NCI-H748 (cell line): Measurements from ENCODE around the gene TEKT5.
"Not testable (repeated sequence)": the region's sequence is repeated elsewhere in the genome, so short reads cannot be mapped to it uniquely, and the experiment has no call there.

ENCODE experiments used
- DNase-seq: peaks from one replicate; lab custom pipeline; 2025; ENCODE audit not compliant: unreplicated experiment; lab: John Stamatoyannopoulos, UW

The TEKT5 gene

DNA sequence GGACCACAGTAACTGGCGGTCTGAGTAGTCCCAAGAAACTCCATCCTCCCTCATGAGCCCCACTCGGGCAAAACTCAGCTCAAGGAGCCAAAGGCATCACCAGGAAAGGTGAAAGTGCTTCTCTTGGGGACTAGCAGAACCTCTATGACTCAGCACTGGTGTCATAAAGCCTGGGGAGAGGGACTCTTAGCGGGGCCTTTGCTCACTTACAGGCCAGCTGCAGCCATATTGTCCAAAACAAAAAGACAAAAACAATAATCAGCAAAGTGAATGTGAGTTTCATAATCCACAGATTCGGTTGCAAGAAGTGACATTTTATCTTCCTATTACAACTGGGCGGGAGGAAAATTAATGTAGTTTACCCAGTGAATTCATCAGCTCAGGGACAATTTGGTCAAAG, at the start of gene TEKT5:
TSS of gene TEKT5 (minus strand) at position 101 of the 400 bp plus-strand sequence. CDS start at position 44, 57 bp downstream.
- no peak for DNase-seq

DNA sequence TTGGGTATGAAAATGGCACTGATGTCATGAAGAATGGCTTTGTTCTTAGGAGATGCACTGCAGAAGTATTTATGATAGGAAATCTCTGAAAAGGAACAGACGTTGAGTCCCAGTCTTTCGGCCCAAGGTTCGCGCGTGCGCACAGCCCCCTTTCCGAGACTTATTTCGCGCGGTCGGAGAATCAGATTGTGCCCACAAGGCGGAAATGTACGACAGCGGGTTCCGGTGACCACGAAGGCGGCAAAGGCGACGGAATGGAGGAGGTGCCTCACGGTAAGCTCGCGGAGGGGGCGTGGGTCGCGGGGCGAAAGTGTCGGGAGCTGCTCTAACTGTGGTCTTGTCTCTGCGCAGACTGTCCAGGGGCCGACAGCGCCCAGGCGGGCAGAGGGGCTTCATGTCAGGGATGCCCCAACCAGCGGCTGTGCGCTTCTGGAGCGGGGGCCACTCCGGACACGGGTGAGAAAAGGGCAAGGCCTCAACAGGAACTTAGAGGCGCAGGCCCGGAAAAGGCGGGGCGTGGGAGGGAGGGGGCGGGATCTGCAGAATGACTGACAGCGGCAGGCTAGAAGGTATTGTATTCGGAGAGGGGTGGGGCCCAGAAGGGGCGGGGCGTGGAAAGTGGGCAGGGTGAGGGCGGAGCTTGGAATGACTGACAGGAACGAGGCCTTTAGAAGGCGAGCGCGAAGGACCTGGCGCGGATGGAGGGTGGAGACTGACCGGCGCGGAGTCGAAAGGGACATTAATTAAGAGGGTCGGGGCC, 49.1 kb upstream of the TEKT5 start, which contains the start of gene NUBP1:
TSS of gene NUBP1 (plus strand) at position 233 of the 760 bp plus-strand sequence. CDS start at position 255, 22 bp downstream.
- peak; percentile 90 for DNase-seq

DNA sequence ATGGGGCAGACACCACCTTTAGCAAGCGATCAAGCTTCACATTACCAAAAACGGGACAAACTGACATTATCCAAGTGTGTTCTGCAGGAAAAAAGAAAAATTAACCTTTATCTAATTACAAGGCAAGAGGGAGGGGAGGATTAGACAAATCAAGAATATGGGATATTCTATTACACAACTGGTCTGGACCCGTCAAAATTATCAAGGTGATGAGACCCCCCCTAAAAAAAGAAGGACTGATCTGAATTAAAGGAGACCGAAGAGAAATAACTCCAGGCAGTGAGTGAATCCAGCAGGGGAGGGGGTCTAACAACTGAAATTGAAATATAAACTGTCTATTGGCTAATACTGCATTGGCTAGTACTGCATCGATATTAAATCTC, 48.5 kb upstream of the TEKT5 start:
- no peak for DNase-seq

DNA sequence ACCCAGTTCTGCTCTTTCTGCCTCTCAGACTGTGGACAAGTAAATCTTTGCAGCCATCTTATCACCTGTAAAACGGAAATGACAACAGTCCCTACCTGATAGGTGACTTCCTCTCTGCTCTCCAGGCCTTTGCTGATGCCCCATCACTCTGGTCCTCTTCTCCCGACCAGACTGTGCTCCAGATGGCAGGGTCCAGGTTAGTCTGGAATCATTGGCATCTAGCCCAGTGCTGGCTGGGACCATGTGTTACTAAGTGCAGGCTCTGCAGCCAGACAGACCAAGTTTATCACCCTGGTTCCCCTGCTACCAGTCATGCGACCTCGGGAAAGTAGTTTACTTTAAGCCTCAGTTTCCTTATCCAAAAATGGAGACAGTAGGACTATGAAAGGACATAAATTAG, 47.1 kb upstream of the TEKT5 start:
- no peak for DNase-seq

DNA sequence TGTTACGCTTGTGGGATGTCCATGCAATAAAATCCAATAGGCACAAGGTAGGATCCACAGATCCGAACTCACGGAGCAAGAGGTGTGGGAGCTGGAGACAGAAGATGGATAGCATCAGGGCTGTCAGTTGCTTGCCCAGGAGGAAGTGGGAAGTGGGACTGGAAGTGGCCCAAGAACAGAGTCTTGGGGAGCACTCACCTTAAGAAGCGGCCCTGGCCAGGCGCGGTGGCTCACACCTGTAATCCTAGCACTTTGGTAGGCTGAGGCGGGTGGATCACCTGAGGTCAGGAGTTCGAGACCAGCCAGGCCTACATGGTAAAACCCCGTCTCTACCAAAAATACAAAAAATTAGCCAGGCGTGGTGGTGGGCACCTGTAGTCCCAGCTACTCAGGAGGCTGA, 46.5 kb upstream of the TEKT5 start:
- DNase-seq, result not testable (repeated sequence)

DNA sequence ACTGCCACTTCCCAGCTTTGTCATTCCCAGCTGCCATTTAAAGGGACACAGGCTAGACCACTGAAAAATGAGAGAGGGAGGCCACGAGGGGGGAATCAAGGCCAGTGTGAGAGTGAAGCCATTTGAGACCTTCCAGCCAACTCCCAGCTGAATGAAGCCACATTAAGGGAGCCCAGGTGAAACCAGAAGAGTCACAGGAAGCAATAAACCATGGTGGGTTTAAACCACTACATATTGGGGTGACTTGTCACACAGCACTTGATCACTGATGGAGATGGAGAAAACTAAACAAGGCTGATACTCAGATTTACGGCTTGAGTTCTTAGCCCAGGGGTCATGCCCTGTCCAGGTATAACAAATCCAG, 46.1 kb upstream of the TEKT5 start:
- no peak for DNase-seq

DNA sequence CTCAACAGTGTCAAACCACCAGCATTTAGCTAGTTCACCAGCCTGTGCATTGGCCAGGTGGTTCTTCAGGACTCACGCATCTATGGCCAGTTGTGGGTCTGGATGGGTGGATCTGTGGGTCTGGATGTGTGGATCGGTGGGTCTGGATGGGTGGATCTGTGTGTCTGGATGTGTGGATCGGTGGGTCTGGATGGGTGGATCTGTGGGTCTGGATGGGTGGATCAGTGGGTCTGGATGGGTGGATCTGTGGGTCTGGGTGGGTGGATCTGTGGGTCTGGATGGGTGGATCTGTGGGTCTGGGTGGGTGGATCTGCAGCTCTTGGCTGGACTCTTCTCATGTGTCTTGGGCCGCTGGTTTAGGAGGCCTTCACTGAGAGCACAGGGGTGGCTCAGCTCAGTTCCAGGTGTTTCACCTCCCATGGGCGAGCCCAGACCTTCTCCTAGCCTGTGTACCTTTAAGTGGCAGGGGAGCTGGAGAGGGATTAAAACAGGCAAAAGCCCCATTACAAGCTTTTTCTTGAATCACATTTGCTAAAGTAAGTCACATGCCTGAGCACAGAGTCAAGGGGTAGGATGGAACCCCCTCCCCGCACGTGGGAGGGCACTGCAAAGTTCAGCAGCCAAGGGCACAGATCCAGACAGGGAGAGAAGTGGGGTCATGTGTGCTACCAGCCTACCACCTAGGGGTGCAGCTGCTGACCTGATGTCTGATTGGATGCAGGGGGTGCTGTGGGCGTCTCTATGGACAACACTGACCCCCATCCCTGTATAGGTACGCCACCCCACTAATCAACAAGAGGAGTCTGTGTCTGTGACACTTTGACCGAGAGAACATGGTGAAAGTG, 45.5 kb upstream of the TEKT5 start:
- DNase-seq, result no peak

DNA sequence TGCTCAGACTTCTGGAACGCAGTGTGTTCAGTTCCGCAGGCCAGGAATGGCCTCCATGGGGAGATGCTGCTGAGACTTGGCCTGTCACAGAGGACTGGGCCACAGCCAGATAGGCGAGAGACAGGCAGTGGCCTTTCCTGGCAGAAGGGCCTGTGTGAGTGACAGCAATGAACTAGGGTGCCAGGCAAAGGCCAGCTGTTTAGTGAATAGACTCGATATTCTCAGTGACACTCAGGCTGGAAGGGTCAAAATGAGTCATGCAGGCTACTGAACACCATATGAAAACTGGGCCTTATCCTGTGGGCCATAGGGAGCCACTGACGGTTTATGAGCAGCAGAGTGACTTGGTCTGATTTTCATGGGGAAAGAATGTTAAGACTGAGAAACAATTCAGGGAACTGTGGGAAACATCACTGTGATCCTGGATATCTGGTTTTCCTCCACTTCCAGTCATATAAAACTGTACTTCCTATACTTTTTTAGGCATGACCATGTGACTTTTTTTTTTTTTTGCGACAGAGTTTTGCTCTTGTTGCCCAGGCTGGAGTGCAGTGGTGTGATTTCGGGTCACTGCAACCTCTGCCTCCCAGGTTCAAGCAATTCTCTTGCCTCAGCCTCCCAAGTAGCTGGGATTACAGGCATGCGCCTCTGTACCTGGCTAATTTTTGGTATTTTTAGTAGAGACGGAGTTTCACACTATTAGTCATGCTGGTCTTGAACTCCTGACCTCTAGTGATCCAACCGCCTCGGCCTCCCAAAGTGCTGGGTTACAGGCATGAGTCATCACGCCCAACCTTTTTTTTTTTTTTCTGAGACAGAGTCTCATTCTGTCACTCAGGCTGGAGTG, 43.7 kb upstream of the TEKT5 start:
- no peak for DNase-seq

DNA sequence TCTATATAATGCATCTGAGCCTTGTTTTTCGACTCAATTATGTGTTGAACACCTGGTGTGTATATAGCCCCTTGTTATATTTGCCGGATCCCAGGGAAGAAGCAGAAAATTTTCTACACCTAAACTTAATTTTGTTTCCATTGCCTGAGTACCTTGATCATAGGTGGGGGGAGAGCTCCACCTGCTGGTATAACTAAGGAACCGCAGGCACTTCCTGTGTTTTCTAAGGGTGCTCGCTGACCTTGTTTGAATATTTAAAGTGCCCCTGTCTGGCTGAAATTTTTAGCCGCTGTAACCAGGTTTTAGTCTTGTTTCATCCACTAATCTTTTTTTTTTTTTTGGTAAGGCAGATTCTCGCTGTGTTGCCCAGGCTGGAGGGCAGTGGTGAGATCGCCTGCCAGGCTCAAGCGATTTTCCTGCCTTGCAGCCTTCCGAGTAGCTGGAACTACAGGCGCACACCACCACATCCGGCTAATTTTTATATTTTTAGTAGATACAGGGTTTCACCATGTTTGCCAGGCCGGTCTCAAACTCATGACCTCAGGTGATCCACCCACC, 42.4 kb upstream of the TEKT5 start:
- peak; percentile 55 for DNase-seq

DNA sequence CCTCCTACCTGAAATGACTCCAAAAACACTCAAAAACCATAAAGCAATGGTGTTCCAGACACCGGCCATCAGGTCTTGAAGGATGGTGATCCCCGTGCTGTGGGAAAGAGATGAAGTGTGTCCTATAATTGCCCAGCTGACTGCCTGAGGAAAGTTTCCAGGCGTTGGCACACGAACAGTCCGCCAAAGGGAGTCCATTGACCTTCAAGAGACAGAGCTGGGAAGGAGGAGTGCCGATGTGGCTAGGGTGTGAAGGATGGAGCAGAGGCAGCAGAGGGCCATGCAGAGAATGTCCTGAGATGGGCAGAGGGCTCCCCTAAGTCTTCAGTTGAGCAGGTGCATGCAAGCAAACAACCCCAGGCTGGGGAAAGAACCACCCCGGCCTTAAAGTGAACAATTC, 37.1 kb upstream of the TEKT5 start:
- DNase-seq, result no peak

DNA sequence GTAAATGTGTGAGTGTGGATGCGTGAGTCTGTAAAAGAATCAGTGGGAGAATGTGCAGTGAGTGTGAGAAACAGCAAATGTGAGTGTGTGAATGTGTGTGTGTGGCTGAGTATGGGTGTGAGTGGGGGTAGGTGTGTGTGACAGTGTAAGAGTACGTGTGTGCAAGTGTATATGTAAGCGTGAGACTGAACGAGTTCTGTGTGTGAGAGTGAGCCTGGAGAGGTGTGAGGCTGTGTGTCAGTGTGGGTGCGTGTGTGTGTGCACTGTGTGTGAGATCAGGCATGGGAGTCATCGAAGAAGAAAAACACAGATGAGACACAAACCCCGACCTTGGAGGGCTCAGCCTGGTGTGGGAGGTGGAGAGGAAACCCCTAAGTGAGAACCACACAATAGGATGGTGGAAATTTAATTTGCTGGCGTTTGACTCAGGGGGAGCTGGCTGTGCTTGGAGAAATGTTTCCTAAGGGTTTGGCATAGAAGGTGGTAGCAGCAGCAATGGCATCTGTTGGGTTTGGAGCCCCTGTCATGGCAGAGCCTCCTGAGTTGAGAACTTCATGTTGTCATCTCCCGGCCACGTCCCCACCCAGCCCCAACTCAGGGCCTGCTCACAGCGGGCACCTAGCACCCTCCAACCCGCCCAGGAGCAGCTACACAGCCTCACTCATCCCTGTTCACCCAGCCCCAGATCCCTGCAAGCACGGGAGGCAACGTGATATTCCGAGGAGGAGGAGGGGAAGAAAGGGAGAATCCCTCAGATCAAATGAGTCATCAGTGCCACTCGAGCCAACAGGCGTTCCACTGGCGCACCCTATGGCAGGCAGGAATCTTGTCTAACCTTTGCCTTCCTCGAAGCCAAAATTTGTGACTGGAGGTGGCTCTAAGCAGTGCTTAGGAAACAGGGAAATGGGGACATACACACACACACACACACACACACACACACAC, 34.6 kb upstream of the TEKT5 start:
- DNase-seq, result no peak

DNA sequence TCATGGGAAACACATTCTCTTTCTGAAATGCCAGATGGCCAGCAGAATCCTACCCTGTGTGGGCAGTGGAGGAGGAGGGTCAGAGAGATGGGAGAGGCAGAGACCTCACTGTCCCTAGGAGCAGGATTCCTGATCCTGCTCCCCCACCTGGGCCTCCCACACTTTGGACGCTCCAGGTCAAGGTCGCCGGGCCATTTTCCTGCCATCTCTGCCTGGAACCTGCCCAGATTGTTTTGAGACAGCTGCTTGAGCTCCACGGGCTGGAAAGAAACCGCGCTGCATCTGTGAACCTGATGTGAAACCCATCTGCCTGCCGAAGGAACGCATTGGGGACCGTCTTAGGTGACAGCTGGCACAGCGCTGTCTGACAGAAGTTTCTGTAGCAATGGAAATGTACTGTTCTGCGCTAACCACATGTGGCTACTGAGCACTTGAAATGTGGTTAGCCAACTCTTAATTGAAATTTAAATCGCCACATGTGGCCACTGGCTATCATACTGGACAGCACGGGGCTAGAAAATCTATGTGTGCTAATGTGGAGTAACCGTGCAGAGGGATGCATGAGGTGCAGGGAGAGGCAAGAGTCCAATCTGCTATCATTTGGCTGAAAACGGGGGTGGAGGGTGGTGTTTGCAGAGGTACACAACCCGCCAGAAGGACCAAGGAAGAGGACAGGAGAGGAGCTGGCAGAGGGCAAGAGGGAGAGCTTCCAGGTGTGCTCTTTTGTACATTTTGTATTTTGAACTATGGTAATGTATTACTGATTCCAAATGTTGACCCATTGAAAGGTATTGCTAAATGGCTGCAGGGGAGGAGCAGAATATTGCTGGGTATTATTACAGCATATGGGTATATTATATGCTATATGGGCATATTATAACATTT, 33.5 kb upstream of the TEKT5 start:
- DNase-seq, result no peak

DNA sequence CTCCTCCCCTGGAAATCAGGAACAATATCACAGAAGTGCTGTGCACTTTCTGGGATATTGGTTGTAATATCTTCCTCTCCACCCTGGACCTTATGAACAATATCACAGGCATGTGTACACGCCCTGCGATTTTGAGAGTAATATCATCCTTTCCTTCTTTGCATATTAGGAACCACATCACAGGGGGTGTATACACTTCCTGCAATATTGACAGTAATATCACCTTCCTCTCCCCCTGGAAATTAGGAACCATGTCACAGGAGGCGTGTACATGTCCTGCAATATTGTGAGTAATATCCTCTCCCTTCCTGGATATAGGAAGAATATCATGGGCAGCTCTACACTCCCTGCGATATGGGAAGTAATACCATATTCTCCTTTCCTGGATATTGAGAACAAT, 14.2 kb upstream of the TEKT5 start:
- DNase-seq, result no peak

DNA sequence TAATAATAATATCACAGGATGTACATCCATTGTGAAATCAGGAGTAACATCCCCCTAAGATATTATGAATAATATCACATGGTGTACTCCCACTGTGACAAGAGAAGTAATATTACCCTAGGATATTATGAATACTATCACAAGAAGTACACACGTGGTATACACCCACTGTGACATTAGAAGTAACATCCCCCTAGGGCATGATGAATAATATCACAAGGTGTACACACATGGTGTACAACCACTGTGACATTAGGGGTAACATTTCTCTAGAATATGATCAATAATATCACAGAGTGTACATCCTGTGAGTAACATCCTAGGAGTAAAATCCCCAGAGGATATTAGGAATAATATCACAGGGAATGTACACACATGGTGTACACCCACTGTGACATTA, 5.0 kb upstream of the TEKT5 start:
- no peak for DNase-seq

DNA sequence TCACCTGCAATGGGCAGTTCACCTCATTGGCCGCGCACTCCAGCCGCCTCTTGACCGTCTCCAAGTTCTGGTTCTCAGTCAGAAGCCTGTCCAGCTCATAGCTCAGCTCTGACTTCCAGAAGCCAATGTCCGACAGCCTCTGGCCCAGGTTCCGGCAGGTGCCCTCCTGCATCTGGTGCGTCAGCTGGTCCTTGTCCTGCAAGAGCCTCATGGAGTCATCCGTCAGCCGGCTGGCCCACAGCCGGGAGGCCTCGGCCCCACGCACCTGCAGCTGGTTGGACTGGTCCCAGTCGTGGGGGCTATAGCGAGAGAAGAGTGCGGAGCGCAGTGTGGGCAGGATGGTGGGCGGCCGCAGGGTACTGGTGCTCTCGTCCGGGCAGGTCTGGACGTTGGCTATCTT, 424 bp downstream of the TEKT5 start:
- no peak for DNase-seq

DNA sequence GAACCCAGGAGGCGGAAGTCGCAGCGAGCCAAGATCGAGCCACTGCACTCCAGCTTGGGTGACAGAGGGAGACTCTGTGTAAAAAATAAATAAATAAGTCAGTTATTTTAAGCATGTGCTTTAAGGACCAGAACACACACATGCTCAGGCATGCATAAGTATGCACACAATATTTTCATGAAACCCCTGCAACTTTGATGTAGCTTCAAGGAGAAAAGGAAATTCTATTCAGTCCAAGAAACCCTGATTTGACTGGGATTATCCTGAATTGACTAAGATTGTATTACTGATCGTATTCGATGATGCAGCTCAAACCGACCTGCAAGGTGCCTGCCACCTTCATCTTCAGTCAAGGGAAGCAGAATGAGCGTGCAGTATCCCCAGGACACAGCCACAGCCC, 841 bp downstream of the TEKT5 start:
- DNase-seq, result no peak

DNA sequence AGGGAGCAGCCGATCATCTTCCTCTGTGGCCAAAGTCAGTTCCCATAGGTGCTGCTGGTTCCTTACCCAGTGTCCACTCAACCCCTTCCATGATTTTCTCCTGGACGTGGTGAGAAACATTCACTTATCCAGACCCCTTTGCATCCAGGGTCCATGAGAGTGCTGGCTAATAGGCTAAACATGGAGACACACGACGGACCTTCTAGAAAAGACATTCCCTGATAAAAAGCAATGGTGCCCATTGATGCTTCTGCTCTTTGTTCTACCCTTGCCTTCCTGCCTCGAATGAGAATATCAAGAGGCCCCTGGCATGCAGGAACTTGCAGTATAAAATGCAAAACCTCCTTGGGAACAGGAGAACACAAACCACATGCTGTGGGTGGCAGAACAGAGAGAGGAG, 2.3 kb downstream of the TEKT5 start:
- no peak for DNase-seq

DNA sequence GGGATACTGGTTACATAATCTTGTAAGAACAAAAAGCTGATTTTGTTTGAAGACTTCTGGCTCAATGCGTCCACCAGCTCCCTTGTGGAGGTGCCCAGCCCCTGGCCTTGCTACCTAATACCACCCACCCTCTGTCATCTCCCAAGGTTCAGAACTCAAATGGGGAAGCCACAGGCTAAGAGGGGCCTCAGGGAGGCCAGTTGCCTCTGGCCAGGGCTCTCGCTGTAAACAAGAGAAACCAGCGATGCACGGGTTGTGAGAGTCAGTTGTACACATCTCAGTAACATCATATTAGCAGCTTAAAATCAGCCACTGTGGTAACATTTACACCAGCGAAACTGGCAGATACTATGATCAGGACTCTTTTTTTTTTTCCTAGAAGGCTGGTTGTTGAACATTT, 6.0 kb downstream of the TEKT5 start:
- DNase-seq, result no peak

DNA sequence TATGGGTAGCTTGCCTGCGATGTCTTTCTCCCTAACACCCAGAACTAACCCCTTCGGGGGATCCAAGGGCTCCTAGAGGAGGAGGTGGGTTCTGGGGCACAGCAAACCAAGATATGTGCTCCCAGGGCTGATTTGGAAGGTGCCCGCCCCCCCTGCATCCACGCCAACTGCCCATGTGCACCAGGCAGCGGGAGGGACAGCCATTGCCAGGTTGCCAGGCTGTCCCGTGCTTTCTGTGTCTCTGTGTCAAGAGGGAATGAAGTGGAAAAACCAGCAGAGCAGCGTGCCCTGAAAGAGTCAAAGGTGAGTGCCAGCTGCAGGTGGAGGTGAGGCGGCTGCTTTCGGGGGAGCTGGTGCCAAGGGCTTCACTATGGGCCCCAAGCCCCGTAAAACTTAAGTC, 6.4 kb downstream of the TEKT5 start:
- DNase-seq, result peak; percentile 1
